Activated CD8-positive, alpha-beta T cell treated with anti-CD3 and anti-CD28 coated beads, Interleukin-2, amount 10 ng/mL, durations not matched to agents 7 days and 5 days (primary cell): ENCODE data around the gene UBTF. TPM values are rescaled to one million over a fixed set of nuclear protein-coding genes. Genes with fewer than 3 reads are reported as not detected.

Source experiments
- ATAC-seq: fragments of 150-1000 bp; cut with Tn5 transposase; one replicate; pipeline ENCODE4 v1.10.0; 2021; ENCODE audit warnings: moderate library complexity
- CTCF ChIA-PET: fragments of 350-600 bp; sonication (Branson Sonifier 250); formaldehyde crosslinking; loops from one replicate; lab custom pipeline; 2021; ENCODE audit warnings: antibody characterized with exemption; lab: Charles Lee
- POLR2A ChIA-PET: fragments of 350-600 bp; sonication (Branson Sonifier 250); formaldehyde crosslinking; loops from one replicate; lab custom pipeline; 2021; ENCODE audit warnings: antibody characterized with exemption; lab: Charles Lee
- DNase-seq: peaks from one replicate; pipeline ENCODE4 v3.0.0-alpha.2; 2020
- H3K27ac Mint-ChIP-seq: one replicate; pipeline ENCODE4 v1.8.0; 2021; ENCODE audit warnings: mild to moderate bottlenecking, mixed read lengths
- H3K27me3 Mint-ChIP-seq: one replicate; pipeline ENCODE4 v1.8.0; 2021; ENCODE audit warnings: low read depth, mixed read lengths
- H3K36me3 Mint-ChIP-seq: one replicate; pipeline ENCODE4 v1.8.0; 2021; ENCODE audit warnings: low read depth, mixed read lengths
- H3K4me1 Mint-ChIP-seq: one replicate; pipeline ENCODE4 v1.8.0; 2021; ENCODE audit warnings: low read depth, mixed read lengths
- H3K4me3 Mint-ChIP-seq: one replicate; pipeline ENCODE4 v1.8.0; 2021; ENCODE audit warnings: mild to moderate bottlenecking, mixed read lengths
- H3K9me3 Mint-ChIP-seq: one replicate; pipeline ENCODE4 v1.8.0; 2022; ENCODE audit warnings: mixed read lengths; ENCODE audit not compliant: insufficient read depth
- total RNA-seq, 2 experiments: library from RNA; stranded (reverse); gene quantifications; one replicate each; pipeline ENCODE4 v1.2.3, GENCODE V29; 2021

The UBTF gene
- total RNA-seq, 2 experiments from 2014 or later, result 165 to 182 TPM

GRCh38 chr17:44192750-44193149, 26.7 kb downstream of the UBTF start:
- Mint-ChIP-seq H3K4me1 (peaks cover 21% of the 10 kb centered on the region), H3K27me3 (no peaks in the 10 kb centered on the region), H3K36me3 (peaks cover 56% of the 10 kb centered on the region), H3K4me3 (no peak overlapping the region), H3K27ac (peak overlapping the region; percentile 30), H3K9me3 (no peaks in the 10 kb centered on the region)
- DNase-seq, result no peak
- ATAC-seq, result no peak
- POLR2A ChIA-PET, result interaction anchor here (1.1 kb wide), 1 partner anchor 14 kb away, joined by 3 read pairs; no protein-coding TSS in a partner anchor
- CTCF ChIA-PET, result no interaction called here

DNA sequence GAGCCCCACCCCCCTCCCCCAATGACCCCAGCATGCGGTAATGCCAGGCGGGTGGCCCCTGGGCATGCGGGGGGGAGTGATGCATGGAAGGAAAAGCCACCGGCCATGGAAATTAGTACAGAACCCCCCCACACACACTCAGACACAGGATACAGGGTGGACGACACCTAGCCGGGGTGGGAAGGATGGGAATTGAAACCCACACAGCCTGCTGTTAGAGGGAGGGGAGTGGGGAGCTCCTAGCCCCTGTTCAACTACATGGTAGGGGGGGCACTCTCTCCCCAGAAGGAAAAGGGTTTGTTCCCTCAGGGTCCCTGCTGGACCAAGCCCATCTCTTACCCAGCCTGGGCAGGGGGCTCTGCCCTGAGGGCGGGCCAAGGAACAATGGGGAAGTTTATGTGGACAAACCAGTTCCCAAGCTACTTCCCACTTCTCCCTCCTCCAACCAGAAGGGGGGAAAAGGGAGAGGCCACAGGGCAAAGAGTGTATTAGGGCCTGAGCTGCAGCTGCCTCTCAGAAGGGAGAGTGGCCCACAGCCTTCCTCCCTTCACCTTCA, 27.5 kb downstream of the UBTF start:
- CTCF ChIA-PET, result interaction anchor here (1.9 kb wide), 1 partner anchor 154 kb away, joined by 5 read pairs; no protein-coding TSS in a partner anchor

GRCh38 chr17:44191369-44191768, 28.1 kb downstream of the UBTF start:
- CTCF ChIA-PET, result interaction anchor here (1.9 kb wide), 1 partner anchor 154 kb away, joined by 5 read pairs; no protein-coding TSS in a partner anchor
- H3K4me3 Mint-ChIP-seq, result no peak overlapping the region
- H3K9me3 Mint-ChIP-seq, result no peaks in the 10 kb centered on the region
- peaks cover 16% of the 10 kb centered on the region for H3K4me1 Mint-ChIP-seq
- DNase-seq (no peak), ATAC-seq (no peak)
- POLR2A ChIA-PET, result interaction anchor here (0.9 to 1.3 kb wide), 2 partner anchors 8 to 129 kb away, joined by 3 to 5 read pairs; no protein-coding TSS in a partner anchor
- H3K36me3 Mint-ChIP-seq, result peaks cover 46% of the 10 kb centered on the region
- H3K27me3 Mint-ChIP-seq, result no peaks in the 10 kb centered on the region
- H3K27ac Mint-ChIP-seq, result peak overlapping the region; percentile 30

More for the DNA sequence above, 27.5 kb downstream of the UBTF start:
- POLR2A ChIA-PET, result interaction anchor here (1.1 kb wide), 1 partner anchor 14 kb away, joined by 3 read pairs; no protein-coding TSS in a partner anchor
- DNase-seq (no peak), ATAC-seq (no peak)
- no peak overlapping the region for H3K4me3 Mint-ChIP-seq
- H3K27ac Mint-ChIP-seq, result no peak overlapping the region
- no peaks in the 10 kb centered on the region for H3K9me3 Mint-ChIP-seq
- peaks cover 17% of the 10 kb centered on the region for H3K4me1 Mint-ChIP-seq
- H3K27me3 Mint-ChIP-seq, result no peaks in the 10 kb centered on the region
- peaks cover 49% of the 10 kb centered on the region for H3K36me3 Mint-ChIP-seq

DNA sequence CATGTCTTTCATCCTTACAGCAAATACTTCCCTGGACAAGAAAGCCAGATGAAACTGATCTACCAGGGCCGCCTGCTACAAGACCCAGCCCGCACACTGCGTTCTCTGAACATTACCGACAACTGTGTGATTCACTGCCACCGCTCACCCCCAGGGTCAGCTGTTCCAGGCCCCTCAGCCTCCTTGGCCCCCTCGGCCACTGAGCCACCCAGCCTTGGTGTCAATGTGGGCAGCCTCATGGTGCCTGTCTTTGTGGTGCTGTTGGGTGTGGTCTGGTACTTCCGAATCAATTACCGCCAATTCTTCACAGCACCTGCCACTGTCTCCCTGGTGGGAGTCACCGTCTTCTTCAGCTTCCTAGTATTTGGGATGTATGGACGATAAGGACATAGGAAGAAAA, 29.0 kb downstream of the UBTF start:
- Mint-ChIP-seq H3K4me3 (no peak overlapping the region), H3K36me3 (peaks cover 42% of the 10 kb centered on the region), H3K4me1 (peaks cover 20% of the 10 kb centered on the region), H3K9me3 (no peaks in the 10 kb centered on the region), H3K27ac (no peak overlapping the region), H3K27me3 (no peaks in the 10 kb centered on the region)
- CTCF ChIA-PET, result interaction anchor here (1.9 kb wide), 1 partner anchor 155 kb away, joined by 5 read pairs; no protein-coding TSS in a partner anchor
- ATAC-seq (no peak), DNase-seq (no peak)
- POLR2A ChIA-PET, result interaction anchor here (0.9 to 1.3 kb wide), 2 partner anchors 9 to 130 kb away, joined by 3 to 5 read pairs; no protein-coding TSS in a partner anchor

GRCh38 chr17:44188576-44189403, 30.7 kb downstream of the UBTF start:
- Mint-ChIP-seq H3K4me1 (peaks cover 33% of the 10 kb centered on the region), H3K27ac (peak overlapping the region; percentile 100), H3K36me3 (peaks cover 34% of the 10 kb centered on the region), H3K27me3 (no peaks in the 10 kb centered on the region), H3K9me3 (no peaks in the 10 kb centered on the region), H3K4me3 (peak overlapping the region; percentile 97)
- DNase-seq (no peak), ATAC-seq (no peak)
- CTCF ChIA-PET, result interaction anchor here (0.7 to 2.8 kb wide), 3 partner anchors 21 to 166 kb away, joined by 3 to 27 read pairs (median 3); partner anchors contain the start of gene GRN
- POLR2A ChIA-PET, result interaction anchor here (2.6 kb wide), 1 partner anchor 9 kb away, joined by 22 read pairs; no protein-coding TSS in a partner anchor

GRCh38 chr17:44187131-44187899, 32.2 kb downstream of the UBTF start:
- ChIA-PET POLR2A (interaction anchor here (0.8 to 3.0 kb wide), 15 partner anchors 8 to 316 kb away, joined by 3 to 26 read pairs (median 7); partner anchors contain the start of genes ATXN7L3, GPATCH8, HDAC5 and UBTF), CTCF (interaction anchor here (0.9 to 4.8 kb wide), 10 partner anchors 11 to 167 kb away, joined by 4 to 27 read pairs (median 14); partner anchors contain the start of genes GRN and HDAC5)
- peaks cover 40% of the 10 kb centered on the region for H3K4me1 Mint-ChIP-seq
- no peak for DNase-seq
- no peaks in the 10 kb centered on the region for H3K27me3 Mint-ChIP-seq
- H3K9me3 Mint-ChIP-seq, result no peaks in the 10 kb centered on the region
- peak overlapping the region; percentile 97 for H3K4me3 Mint-ChIP-seq
- H3K36me3 Mint-ChIP-seq, result peaks cover 30% of the 10 kb centered on the region
- peak; percentile 66 for ATAC-seq
- H3K27ac Mint-ChIP-seq, result peak overlapping the region; percentile 100

GRCh38 chr17:44186307-44187130, 33.0 kb downstream of the UBTF start, which contains the start of gene TMUB2:
TSS of gene TMUB2 (plus strand) at chr17:44186972. CDS start at chr17:44187709, 737 bp downstream.
- ChIA-PET POLR2A (interaction anchor here (0.7 to 3.0 kb wide), 22 partner anchors 9 to 317 kb away, joined by 3 to 26 read pairs (median 5); partner anchors contain the start of genes ATXN7L3, GPATCH8, GRN and HDAC5), CTCF (interaction anchor here (0.9 to 4.8 kb wide), 16 partner anchors 12 to 172 kb away, joined by 3 to 27 read pairs (median 6); partner anchors contain the start of genes GRN, HDAC5 and UBTF)
- Mint-ChIP-seq H3K27me3 (no peaks in the 10 kb centered on the region), H3K36me3 (peaks cover 37% of the 10 kb centered on the region), H3K9me3 (no peaks in the 10 kb centered on the region), H3K4me3 (peak within 1 kb of the TSS; percentile 97), H3K27ac (peak within 1 kb of the TSS; percentile 100), H3K4me1 (peaks cover 44% of the 10 kb centered on the region)
- peak; percentile 91 for ATAC-seq
- peak; percentile 100 for DNase-seq

GRCh38 chr17:44184212-44184810, 35.2 kb downstream of the UBTF start:
- POLR2A ChIA-PET, result interaction anchor here (1.0 to 2.1 kb wide), 4 partner anchors 10 to 18 kb away, joined by 3 to 6 read pairs (median 4); no protein-coding TSS in a partner anchor
- DNase-seq (no peak), ATAC-seq (no peak)
- CTCF ChIA-PET, result interaction anchor here (1.0 to 4.8 kb wide), 12 partner anchors 16 to 240 kb away, joined by 3 to 27 read pairs (median 6); partner anchors contain the start of genes GRN and HDAC5
- Mint-ChIP-seq H3K27me3 (no peaks in the 10 kb centered on the region), H3K9me3 (no peaks in the 10 kb centered on the region), H3K36me3 (peaks cover 26% of the 10 kb centered on the region), H3K4me1 (peaks cover 44% of the 10 kb centered on the region), H3K27ac (no peak overlapping the region), H3K4me3 (peak overlapping the region; percentile 15)

- ATAC-seq (no peak), DNase-seq (no peak)
- H3K36me3 Mint-ChIP-seq, result peaks cover 28% of the 10 kb centered on the region
- no peaks in the 10 kb centered on the region for H3K27me3 Mint-ChIP-seq
- CTCF ChIA-PET, result interaction anchor here (1.5 to 4.8 kb wide), 2 partner anchors 15 to 27 kb away, joined by 3 to 27 read pairs; no protein-coding TSS in a partner anchor
- POLR2A ChIA-PET, result interaction anchor here (0.6 kb wide), 1 partner anchor 52 kb away, joined by 3 read pairs; no protein-coding TSS in a partner anchor
- no peaks in the 10 kb centered on the region for H3K9me3 Mint-ChIP-seq
- H3K27ac Mint-ChIP-seq, result no peak overlapping the region
- no peak overlapping the region for H3K4me3 Mint-ChIP-seq
- H3K4me1 Mint-ChIP-seq, result peaks cover 34% of the 10 kb centered on the region
These were observed 36.5 kb downstream of the UBTF start for GRCh38 chr17:44183024-44183423.
